HG03354 (cell line): ENCODE measurements around the gene SLC25A28.
A peak's percentile ranks its signal among the peaks of the same experiment; 100 is the strongest.
"Not testable (repeated sequence)": the region's sequence is repeated elsewhere in the genome, so short reads cannot be mapped to it uniquely, and the experiment has no call there.

Source experiments
- ATAC-seq: cut with Tn5 transposase; IDR thresholded peaks from one replicate; pipeline ENCODE4 v1.9.1; 2021; ENCODE audit warnings: mild to moderate bottlenecking; ENCODE audit not compliant: unreplicated experiment, poor library complexity, severe bottlenecking

SLC25A28 gene

GRCh38 chr10:99629625-99629978, 9.4 kb upstream of the SLC25A28 start:
- ATAC-seq = no peak

DNA sequence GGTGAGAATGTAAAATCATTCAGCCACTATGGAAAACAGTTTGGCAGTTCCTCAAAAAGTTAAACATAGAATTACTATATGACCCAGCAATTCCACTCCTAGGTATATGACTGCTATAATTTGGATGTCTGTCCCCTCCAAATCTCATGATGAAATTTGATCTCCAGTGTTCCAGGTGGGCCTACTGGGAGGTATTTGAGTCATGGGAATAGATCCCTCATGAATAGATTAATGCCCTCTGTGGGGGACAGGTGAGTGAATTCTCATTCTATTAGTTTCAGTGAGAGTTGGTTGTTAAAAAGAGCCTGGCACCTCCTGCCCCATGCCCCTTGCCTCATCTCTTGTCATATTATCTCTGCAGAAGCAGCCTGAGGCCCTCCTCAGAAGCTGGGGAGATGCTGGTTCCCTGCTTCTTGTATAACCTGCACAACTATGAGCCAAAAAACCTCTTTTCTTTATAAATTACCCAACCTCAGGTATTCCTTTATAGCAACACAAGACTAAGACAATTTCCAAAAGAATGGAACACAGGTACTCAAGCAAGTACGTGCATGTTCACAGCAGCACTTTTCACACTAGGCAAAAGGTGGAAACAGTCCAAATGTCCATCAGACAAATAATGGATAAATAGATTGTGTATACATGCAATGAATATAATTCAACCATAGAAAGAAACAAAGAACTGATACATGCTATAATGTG, 8.8 kb upstream of the SLC25A28 start:
- ATAC-seq = no peak

DNA sequence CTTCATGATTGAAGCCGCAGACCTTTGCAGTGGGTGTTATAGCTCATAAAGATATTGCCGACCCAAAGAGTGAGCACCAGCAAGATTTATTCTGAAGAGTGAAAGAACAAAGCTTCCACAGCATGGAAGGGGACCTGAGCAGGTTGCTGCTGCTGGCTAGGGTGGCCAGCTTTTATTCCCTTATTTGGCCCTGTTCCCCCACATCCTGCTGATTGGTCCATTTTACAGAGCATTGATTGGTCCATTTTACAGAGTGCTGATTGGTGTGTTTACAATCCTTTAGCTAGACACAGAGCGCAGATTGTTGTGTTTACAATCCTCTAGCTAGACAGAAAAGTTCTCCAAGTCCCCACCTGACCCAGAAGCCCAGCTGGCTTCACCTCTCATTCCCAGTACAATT, 4.9 kb upstream of the SLC25A28 start:
- not testable (repeated sequence) for ATAC-seq

DNA sequence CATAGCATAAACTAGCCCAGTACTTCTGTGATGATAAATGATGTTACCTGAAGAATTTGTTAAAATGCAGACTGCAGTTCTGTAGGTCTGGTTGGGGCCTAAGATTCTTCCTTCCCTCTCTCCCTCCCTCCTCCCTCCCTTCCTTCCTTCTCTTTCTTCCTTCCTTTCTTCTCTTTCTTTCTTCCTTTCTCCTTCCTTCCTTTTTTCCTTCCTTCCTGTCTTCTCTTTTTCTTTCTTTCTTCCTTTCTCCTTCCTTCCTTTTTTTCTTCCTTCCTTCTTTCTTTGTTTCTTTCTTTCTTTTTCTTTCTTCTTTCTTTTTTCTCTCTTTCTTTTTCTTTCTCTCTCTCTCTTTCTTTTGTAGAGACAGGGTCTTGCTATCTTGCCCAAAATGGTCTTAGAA, 3.7 kb upstream of the SLC25A28 start:
- ATAC-seq = no peak

DNA sequence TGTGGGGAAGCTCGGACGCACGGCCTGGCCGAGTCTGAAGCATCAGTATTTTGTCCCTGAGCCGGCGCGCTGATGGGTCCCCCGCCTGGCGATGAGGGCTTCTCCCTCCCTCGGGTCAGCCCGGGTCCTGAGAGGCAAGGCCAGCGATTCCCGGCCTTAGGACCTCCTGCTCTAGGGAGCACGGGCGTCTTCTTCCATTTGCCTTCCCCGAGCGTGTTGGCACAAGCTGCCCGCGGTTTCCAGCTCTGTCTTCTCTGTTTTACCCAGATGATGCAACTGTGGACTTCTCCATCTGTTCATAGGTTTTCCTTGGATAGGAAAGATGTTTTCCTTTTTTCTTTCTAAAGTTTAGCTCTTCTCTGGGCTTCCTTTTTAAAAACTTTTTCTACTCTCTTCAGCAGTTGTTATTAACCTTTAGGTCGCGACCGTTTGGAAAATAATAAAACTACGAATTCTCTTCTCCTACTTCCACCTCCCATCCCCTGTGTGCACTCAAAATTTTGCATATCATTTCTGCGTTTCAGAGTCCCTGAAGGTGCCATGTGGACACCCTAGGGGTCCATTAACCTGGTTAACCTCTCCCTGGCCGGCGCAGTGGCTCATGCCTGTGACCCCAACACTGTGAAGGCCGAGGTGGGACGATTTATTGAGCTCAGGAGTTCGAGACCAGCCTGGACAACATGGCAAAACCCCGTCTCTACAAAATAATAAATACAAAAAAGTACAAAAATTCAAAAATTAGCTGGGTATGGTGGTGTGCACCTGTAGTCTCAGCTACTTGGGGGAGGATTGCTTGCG, 1.4 kb upstream of the SLC25A28 start:
- no peak for ATAC-seq

DNA sequence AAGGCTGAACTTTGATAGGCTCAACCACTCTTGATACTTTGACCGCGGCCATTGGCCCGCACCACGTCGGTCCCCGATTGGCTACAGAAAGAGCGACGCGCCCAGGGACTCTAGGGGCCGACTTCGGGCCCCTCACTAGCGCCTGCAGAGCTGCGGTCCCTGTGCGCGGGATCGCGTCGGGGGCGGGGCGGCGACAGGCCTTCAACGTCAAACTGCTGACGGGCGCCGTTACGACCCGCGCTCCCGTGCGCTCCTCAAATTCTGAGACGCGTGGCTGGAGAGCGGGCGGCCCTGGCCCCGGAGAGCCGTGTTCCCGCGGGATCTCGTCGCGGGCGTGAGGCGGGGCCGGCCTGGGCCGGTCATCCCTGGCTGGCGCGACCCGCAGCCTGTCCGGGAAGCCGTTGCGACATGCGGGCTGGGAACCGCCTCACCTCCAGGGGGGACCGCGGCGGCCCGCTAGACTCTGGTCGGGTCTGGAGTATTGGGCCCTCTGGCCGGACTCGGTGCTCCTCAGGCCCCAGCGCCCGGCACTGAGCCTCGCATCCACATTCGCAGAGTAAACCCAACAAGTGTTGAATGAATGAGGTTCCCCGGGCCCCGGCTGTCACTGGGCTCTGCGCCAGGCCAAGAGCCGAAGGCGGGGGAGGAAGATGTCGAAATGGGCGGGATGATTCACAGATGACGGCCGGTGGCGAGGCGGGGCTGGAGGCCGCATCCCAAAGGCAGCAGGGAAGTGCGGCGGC, 643 bp upstream of the SLC25A28 start:
- ATAC-seq = peak; percentile 87

DNA sequence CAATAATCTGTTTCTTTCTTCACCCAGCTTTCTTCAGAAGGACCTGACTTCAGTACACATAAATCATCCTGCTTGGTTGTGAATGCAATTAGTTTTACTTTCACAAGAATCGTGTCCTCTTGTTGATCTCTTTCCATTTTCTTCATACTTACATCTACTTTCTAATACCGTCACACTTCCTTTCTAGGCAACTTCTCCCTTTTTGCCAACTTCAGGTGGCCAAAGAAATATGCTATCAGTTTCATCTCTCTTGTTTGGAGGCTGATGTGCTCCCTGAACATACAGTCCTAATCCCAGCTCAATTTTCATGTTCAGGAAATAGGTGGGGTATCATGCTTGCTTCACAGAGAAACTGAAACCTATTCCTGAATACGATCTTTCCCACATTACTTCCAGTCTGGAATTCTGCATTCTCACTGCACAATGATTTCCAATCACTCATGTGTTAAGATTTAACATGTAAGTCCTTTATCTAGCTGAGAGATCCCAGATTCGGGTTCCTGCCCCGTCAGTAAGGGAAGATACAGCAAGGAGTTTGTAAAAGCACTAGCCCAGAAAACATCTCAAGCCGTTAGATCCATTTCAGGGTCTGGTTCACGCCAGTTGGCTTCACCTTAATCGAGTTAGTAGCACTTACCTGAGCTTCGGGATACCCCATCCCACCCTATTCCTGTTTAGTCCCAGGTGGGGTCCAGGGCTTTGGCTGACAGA, 994 bp downstream of the SLC25A28 start:
- no peak for ATAC-seq

GRCh38 chr10:99617696-99618095, 2.5 kb downstream of the SLC25A28 start:
- no peak for ATAC-seq

DNA sequence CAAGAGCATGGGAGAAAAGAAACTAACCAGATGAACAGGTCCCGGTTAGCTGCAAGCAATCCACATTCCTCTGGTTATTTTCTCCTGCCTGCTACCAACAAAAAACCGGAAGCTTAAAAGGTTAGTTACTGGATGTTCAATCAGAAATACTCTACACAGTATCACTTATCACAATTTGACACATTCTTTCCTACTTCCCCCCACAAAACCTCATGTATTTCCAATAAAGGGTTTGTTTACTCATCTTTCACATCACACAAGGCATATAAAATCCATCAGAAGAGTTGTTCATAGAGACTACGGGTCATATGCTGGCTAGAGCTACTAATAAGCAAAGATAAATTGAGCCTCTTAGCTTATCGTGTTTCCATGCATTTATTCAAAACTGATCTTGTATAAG, 4.8 kb downstream of the SLC25A28 start:
- ATAC-seq = no peak

DNA sequence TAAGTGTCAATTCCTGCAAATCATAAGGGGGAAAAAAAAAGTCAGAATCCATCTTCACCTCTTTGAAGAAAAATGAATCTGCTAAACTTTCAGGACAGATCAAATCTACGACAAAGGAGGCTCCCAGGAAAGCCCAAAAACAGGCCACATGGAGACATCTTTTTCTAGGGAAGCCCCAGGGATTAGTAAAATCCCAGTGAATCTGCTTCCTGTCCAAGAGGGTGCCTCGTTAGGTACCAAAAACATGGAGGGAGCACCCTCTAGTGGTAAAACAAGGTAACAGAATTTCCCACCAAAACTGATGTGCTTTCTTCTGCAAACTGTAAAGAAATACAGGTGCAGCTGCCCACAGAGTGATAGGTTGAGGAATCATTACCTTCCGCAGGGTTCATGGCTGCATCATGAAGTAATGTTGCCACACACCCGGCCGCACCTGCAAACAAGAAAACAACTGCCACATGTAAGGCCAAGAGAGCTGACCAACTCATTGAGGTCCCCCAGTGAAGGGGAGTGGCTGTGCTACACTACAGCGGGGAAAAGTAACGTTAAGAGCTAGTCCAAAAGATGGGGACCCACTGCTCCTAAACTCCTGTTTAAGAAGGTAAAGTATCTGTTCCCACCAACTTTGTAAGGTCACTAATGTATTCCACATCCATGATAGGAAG, 7.9 kb downstream of the SLC25A28 start:
- no peak for ATAC-seq

DNA sequence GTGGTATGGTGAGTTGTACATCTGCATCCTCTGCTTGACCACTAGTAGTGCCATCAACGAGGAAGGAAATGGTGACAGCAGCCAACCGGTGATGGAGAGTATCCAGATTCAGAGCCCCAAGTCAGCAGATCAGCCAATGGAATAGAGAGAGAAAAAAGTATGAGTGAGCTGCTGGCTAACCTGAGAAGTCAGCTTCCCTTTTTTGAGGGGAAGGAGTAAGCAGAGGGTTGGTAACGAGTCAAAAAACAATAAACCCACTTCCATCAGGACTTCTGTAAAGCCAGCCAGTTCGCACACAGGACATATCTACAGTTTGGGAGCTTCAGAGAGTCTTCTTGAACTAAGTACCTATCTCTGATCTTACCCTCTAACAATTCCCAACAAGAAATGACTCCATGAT, 8.9 kb downstream of the SLC25A28 start:
- ATAC-seq = no peak

DNA sequence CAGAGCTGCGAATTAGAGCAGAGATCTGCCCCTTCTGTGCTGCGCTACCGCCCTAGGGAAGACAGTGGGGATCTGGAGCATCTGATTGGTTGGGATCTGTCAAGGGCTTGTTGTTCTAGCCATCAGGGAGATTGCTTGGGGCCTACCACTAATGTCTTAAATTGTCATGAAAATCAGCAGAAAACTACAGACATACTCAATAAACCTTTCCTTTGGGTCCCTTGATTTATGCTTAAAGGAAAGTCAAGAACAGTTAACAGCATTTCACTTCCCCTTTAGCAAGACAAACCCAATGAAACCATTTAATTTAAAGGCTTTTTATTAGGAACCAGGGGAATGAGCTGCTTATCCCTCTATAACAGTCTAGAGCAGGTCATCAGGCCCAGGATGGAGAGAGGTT, 10.0 kb downstream of the SLC25A28 start:
- no peak for ATAC-seq

- ATAC-seq = no peak
These were observed 11.1 kb downstream of the SLC25A28 start for GRCh38 chr10:99609186-99609585.

DNA sequence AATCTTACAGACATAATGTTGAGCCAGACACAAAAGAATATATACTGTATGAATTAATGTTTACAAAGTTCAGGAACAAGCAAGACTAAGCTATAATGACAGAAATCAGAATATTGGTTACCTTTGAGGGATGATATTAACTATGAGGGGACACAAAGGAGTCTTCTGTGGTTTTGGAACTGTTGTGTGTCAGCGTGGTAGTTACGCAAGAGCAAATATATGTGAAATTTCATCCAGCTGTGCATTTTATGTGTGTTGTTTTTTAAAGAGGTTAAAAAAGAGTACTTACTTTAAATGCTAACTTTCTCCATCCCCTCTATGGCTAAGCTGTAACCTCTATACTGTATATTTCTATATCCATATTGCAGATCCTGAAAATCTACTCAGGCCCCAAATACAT, 14.9 kb downstream of the SLC25A28 start:
- no peak for ATAC-seq

DNA sequence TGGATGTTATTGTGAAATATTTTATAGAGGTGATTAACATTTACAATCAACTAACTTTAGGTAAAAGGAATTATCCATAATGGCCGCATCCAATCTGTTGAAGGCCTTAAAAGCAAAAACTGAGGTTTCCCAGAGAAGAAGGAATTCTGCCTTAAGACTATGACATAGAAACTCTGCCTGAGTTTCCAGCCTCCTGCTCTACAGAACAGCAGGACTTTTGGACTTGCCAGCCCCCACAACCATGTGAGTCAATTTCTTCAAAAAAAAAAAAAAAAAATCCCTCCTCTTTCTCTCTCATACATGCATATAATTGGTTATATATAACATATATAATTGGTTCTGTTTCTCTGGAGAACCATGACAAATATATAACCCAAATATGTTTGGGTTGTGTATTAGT, 15.4 kb downstream of the SLC25A28 start:
- ATAC-seq = no peak

GRCh38 chr10:99598781-99599509, 21.3 kb downstream of the SLC25A28 start:
- ATAC-seq = no peak

DNA sequence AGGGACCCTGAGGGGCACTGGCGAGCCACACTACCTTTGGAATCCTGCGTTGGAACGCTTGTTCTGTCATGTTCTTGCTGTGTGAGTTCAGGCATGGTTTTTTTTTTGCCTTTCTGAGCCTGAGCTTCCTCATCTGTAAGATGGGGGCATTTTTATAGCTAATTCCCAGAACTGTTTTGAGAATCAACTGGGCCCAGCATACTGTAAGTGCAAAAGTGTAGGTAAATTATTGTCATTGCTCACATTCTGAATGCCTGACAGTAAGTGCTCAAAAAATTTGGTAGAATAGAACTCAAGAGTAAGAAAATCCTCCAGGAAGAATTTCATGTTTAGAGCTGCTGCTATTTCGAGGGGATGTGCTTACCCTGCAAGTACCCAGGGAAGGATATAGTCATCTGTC, 22.2 kb downstream of the SLC25A28 start:
- no peak for ATAC-seq

- not testable (repeated sequence) for ATAC-seq
These were observed 23.5 kb downstream of the SLC25A28 start for GRCh38 chr10:99596708-99597107.
